ENCODE data around the gene EPSTI1.
"Not testable (repeated sequence)": the region's sequence is repeated elsewhere in the genome, so short reads cannot be mapped to it uniquely, and the experiment has no call there.

The EPSTI1 gene, protein sequence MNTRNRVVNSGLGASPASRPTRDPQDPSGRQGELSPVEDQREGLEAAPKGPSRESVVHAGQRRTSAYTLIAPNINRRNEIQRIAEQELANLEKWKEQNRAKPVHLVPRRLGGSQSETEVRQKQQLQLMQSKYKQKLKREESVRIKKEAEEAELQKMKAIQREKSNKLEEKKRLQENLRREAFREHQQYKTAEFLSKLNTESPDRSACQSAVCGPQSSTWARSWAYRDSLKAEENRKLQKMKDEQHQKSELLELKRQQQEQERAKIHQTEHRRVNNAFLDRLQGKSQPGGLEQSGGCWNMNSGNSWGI

GRCh38 chr13:42991898-42992763 is at the start of gene EPSTI1:
TSS of gene EPSTI1 (minus strand) at chr13:42992241. CDS start at chr13:42992165, 76 bp downstream.
- Histone ChIP-seq H3K4me1 (ENCODE audit: control insufficient read depth, insufficient read depth, low read length) (peaks cover 16% of the 10 kb centered on the region), H3K36me3 (ENCODE audit: control insufficient read depth, insufficient read depth, low read length) (no peaks in the 10 kb centered on the region), H3K27me3 (ENCODE audit: control insufficient read depth, insufficient read depth, low read length) (no peaks in the 10 kb centered on the region), H3K4me3 (ENCODE audit: low read length) (peak within 1 kb of the TSS; percentile 90), H3K9me3 (ENCODE audit: control insufficient read depth, low read length) (no peaks in the 10 kb centered on the region), H3K9ac (ENCODE audit: low read length) (peak within 1 kb of the TSS; percentile 97)

- H3K9ac ChIP-seq (ENCODE audit: low read length), result no peak overlapping the region
- H3K4me1 ChIP-seq (ENCODE audit: control insufficient read depth, insufficient read depth, low read length), result peaks cover 11% of the 10 kb centered on the region
- no peak overlapping the region for H3K4me3 ChIP-seq (ENCODE audit: low read length)
- no peaks in the 10 kb centered on the region for H3K36me3 ChIP-seq (ENCODE audit: control insufficient read depth, insufficient read depth, low read length)
- H3K27me3 ChIP-seq (ENCODE audit: control insufficient read depth, insufficient read depth, low read length), result no peaks in the 10 kb centered on the region
- no peaks in the 10 kb centered on the region for H3K9me3 ChIP-seq (ENCODE audit: control insufficient read depth, low read length)
Measured at GRCh38 chr13:43041369-43041921, 49.4 kb upstream of the EPSTI1 start.

GRCh38 chr13:43040581-43041368 is 48.7 kb upstream of the EPSTI1 start:
- H3K9me3 ChIP-seq (ENCODE audit: control insufficient read depth, low read length); H3K9ac ChIP-seq (ENCODE audit: low read length); H3K36me3 ChIP-seq (ENCODE audit: control insufficient read depth, insufficient read depth, low read length); H3K27me3 ChIP-seq (ENCODE audit: control insufficient read depth, insufficient read depth, low read length); H3K4me3 ChIP-seq (ENCODE audit: low read length): not testable (repeated sequence)
- peaks cover 11% of the 10 kb centered on the region for H3K4me1 ChIP-seq (ENCODE audit: control insufficient read depth, insufficient read depth, low read length)

DNA sequence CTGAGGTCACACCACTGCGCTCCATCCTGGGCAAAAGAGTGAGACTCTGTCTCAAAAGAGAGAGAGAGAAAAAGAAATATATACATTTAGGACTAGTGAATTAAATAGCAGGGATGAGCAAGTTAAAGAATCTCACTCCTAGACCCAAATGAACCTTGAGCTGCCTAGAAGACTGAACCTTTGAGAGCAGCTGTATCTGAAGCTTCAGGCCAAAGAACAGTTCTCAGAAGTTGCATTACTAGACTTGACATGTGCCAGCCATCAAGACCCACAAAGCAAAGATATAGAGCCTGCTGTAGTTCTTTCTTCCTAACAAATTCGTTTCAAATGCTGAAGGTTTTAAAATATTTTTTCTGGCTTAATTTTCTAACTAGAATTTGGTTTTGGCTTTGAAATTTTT is 47.9 kb upstream of the EPSTI1 start:
- H3K27me3 ChIP-seq (ENCODE audit: control insufficient read depth, insufficient read depth, low read length), result no peaks in the 10 kb centered on the region
- H3K9me3 ChIP-seq (ENCODE audit: control insufficient read depth, low read length), result no peaks in the 10 kb centered on the region
- H3K4me1 ChIP-seq (ENCODE audit: control insufficient read depth, insufficient read depth, low read length), result peaks cover 7% of the 10 kb centered on the region
- no peaks in the 10 kb centered on the region for H3K36me3 ChIP-seq (ENCODE audit: control insufficient read depth, insufficient read depth, low read length)
- H3K9ac ChIP-seq (ENCODE audit: low read length), result no peak overlapping the region
- H3K4me3 ChIP-seq (ENCODE audit: low read length), result no peak overlapping the region

- Histone ChIP-seq H3K27me3 (ENCODE audit: control insufficient read depth, insufficient read depth, low read length) (no peaks in the 10 kb centered on the region), H3K9me3 (ENCODE audit: control insufficient read depth, low read length) (no peaks in the 10 kb centered on the region), H3K4me3 (ENCODE audit: low read length) (no peak overlapping the region), H3K36me3 (ENCODE audit: control insufficient read depth, insufficient read depth, low read length) (no peaks in the 10 kb centered on the region), H3K4me1 (ENCODE audit: control insufficient read depth, insufficient read depth, low read length) (no peaks in the 10 kb centered on the region), H3K9ac (ENCODE audit: low read length) (no peak overlapping the region)
Measured at GRCh38 chr13:43036351-43037250, 44.6 kb upstream of the EPSTI1 start.

DNA sequence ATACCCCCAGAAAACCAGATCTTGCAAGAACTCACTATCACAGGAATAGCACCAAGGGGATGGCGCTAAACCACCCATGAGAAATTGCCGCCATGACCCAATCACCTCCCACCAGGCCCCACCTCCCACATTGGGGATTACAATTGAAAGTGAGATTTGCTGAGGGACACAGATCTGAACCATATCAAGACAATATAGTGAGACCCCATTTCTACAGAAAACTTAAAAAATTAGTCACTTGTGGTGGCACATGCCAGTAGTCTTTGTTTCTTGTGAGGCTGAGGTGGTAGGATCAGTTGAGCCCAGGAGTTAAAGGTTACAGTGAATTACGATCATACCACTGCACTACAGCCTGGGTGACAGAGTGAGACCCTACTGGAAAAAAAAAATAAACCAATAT is 41.0 kb upstream of the EPSTI1 start:
- Histone ChIP-seq H3K36me3 (ENCODE audit: control insufficient read depth, insufficient read depth, low read length) (no peaks in the 10 kb centered on the region), H3K4me1 (ENCODE audit: control insufficient read depth, insufficient read depth, low read length) (no peaks in the 10 kb centered on the region), H3K9ac (ENCODE audit: low read length) (no peak overlapping the region), H3K4me3 (ENCODE audit: low read length) (no peak overlapping the region), H3K27me3 (ENCODE audit: control insufficient read depth, insufficient read depth, low read length) (no peaks in the 10 kb centered on the region), H3K9me3 (ENCODE audit: control insufficient read depth, low read length) (no peaks in the 10 kb centered on the region)

- no peaks in the 10 kb centered on the region for H3K27me3 ChIP-seq (ENCODE audit: control insufficient read depth, insufficient read depth, low read length)
- no peaks in the 10 kb centered on the region for H3K4me1 ChIP-seq (ENCODE audit: control insufficient read depth, insufficient read depth, low read length)
- no peak overlapping the region for H3K9ac ChIP-seq (ENCODE audit: low read length)
- no peaks in the 10 kb centered on the region for H3K9me3 ChIP-seq (ENCODE audit: control insufficient read depth, low read length)
- H3K4me3 ChIP-seq (ENCODE audit: low read length), result no peak overlapping the region
- H3K36me3 ChIP-seq (ENCODE audit: control insufficient read depth, insufficient read depth, low read length), result no peaks in the 10 kb centered on the region
Measured at GRCh38 chr13:43031881-43032280, 39.8 kb upstream of the EPSTI1 start.

DNA sequence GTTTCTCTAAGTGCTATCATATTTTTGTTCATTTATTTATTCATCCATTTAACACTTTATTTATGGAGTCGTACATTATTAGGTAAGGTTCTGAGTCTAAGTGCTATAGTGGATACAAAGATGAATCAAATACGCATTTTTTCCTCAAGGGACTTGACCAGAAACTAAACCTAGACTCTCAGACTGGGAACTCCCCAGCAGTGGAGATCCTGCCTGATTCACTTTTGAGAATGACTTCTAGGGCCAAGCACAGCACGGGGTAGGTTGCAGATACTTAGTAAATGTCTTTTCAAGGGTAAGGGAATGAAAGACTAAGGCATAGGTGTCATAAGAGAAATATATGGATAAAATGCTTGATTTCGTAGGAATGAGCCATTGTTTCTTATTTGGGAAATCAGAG is 38.5 kb upstream of the EPSTI1 start:
- H3K9ac ChIP-seq (ENCODE audit: low read length), result no peak overlapping the region
- H3K36me3 ChIP-seq (ENCODE audit: control insufficient read depth, insufficient read depth, low read length), result no peaks in the 10 kb centered on the region
- H3K4me1 ChIP-seq (ENCODE audit: control insufficient read depth, insufficient read depth, low read length), result peaks cover 5% of the 10 kb centered on the region
- no peak overlapping the region for H3K4me3 ChIP-seq (ENCODE audit: low read length)
- H3K27me3 ChIP-seq (ENCODE audit: control insufficient read depth, insufficient read depth, low read length), result no peaks in the 10 kb centered on the region
- H3K9me3 ChIP-seq (ENCODE audit: control insufficient read depth, low read length), result no peaks in the 10 kb centered on the region

- Histone ChIP-seq H3K27me3 (ENCODE audit: control insufficient read depth, insufficient read depth, low read length) (no peaks in the 10 kb centered on the region), H3K9me3 (ENCODE audit: control insufficient read depth, low read length) (no peaks in the 10 kb centered on the region), H3K9ac (ENCODE audit: low read length) (no peak overlapping the region), H3K4me1 (ENCODE audit: control insufficient read depth, insufficient read depth, low read length) (peaks cover 20% of the 10 kb centered on the region), H3K36me3 (ENCODE audit: control insufficient read depth, insufficient read depth, low read length) (no peaks in the 10 kb centered on the region), H3K4me3 (ENCODE audit: low read length) (no peak overlapping the region)
Measured at GRCh38 chr13:43026262-43026661, 34.2 kb upstream of the EPSTI1 start.

DNA sequence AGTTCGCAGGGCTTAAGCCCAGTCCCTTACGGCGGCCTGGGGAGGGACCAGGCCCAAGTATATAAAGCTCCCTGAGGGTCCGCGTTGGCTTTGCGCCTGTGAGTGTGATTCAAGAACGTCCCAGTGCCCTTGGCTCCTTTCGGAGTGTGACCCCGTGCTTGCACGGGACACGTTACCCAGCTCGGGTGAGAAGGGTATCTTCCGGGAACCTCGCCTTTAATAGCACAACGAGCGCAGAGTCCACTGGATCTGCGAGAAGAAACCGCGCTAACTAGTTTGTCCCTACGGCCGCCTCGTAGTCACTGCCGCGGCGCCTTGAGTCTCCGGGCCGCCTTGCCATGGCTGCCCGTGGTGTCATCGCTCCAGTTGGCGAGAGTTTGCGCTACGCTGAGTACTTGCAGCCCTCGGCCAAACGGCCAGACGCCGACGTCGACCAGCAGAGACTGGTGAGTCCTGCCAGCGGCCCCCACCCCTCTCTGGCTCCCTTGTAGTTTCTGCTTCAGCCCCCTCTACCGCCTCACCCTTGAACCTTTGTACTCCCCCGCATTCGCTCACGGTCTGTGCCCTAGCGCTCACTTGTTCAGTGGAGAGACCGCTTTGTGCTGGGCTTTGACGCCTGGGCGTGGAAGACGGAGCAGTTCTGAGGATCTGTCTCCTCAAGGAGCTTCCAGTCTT is 31.4 kb upstream of the EPSTI1 start, which contains the start of gene DNAJC15:
DNAJC15 (plus strand) TSS at position 298 of the 675 bp plus-strand sequence; CDS start at position 339, 41 bp downstream.
- peak within 1 kb of the TSS; percentile 52 for H3K4me3 ChIP-seq (ENCODE audit: low read length)
- H3K9ac ChIP-seq (ENCODE audit: low read length), result peak within 1 kb of the TSS; percentile 71
- no peaks in the 10 kb centered on the region for H3K9me3 ChIP-seq (ENCODE audit: control insufficient read depth, low read length)
- no peaks in the 10 kb centered on the region for H3K36me3 ChIP-seq (ENCODE audit: control insufficient read depth, insufficient read depth, low read length)
- no peaks in the 10 kb centered on the region for H3K27me3 ChIP-seq (ENCODE audit: control insufficient read depth, insufficient read depth, low read length)
- peaks cover 20% of the 10 kb centered on the region for H3K4me1 ChIP-seq (ENCODE audit: control insufficient read depth, insufficient read depth, low read length)
